ENCODE measurements around the gene BID.

Gene BID

DNA sequence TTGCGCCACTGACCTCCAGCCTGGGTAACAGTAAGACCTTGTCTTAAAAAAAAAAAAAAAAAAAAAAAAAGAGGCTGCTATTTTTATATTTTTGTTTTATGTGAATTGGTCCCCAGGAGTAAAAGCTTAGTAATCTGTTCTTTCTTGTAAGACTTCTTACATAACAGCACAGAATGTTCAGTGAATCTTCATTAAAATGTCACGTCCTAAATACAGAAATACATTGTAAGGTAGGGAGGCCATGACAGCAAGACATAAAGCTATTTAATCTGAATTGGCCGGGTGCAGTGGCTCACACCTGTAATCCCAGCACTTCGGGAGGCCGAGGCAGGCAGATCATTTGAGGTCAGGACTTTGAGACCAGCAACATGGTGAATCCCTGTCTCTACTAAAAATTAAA, 64.2 kb downstream of the BID start:
- TF ChIP-seq ARNTL (CRISPR knock-in tag; IDR thresholded peaks at IDR 0.05; ENCODE audit: borderline replicate concordance, low read depth) (no peak), ESRRG (CRISPR knock-in tag; IDR thresholded peaks at IDR 0.05) (no peak), RARB (CRISPR knock-in tag; IDR thresholded peaks at IDR 0.05) (no peak), ISL1 (CRISPR knock-in tag; IDR thresholded peaks at IDR 0.05) (no peak), TOX (CRISPR knock-in tag; IDR thresholded peaks at IDR 0.05; ENCODE audit: borderline replicate concordance) (no peak), GLIS3 (CRISPR knock-in tag; IDR thresholded peaks at IDR 0.05) (no peak), ZFP30 (CRISPR knock-in tag; IDR thresholded peaks at IDR 0.05) (no peak)
- TF ChIP-seq, protein P1, sequence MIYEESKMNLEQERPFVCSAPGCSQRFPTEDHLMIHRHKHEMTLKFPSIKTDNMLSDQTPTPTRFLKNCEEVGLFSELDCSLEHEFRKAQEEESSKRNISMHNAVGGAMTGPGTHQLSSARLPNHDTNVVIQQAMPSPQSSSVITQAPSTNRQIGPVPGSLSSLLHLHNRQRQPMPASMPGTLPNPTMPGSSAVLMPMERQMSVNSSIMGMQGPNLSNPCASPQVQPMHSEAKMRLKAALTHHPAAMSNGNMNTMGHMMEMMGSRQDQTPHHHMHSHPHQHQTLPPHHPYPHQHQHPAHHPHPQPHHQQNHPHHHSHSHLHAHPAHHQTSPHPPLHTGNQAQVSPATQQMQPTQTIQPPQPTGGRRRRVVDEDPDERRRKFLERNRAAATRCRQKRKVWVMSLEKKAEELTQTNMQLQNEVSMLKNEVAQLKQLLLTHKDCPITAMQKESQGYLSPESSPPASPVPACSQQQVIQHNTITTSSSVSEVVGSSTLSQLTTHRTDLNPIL (CRISPR knock-in tag; IDR thresholded peaks at IDR 0.05; ENCODE audit: low read depth): no peak
- ATAC-seq: no peak

DNA sequence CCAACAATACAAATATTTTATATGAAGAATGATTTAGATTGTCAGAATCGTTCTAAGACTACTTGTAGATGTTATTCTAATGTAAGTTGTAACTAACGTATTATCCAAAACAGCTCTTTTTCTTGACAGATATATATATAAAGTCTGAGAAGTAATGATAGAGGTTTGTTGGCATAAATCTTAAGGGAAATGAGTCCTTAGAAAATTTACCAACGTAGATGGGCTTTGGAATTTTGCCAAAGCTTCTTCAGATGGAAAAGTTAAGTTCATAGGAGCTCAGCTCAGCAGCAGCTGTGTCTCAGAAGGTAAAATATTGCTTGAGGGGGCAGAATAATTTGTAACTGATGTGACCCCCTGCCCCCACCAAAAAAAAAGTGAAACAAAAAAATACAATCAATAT, 66.7 kb downstream of the BID start:
- ATAC-seq: peak; percentile 4; the same call in 1 of the 3 replicates
- TF ChIP-seq, protein P2, sequence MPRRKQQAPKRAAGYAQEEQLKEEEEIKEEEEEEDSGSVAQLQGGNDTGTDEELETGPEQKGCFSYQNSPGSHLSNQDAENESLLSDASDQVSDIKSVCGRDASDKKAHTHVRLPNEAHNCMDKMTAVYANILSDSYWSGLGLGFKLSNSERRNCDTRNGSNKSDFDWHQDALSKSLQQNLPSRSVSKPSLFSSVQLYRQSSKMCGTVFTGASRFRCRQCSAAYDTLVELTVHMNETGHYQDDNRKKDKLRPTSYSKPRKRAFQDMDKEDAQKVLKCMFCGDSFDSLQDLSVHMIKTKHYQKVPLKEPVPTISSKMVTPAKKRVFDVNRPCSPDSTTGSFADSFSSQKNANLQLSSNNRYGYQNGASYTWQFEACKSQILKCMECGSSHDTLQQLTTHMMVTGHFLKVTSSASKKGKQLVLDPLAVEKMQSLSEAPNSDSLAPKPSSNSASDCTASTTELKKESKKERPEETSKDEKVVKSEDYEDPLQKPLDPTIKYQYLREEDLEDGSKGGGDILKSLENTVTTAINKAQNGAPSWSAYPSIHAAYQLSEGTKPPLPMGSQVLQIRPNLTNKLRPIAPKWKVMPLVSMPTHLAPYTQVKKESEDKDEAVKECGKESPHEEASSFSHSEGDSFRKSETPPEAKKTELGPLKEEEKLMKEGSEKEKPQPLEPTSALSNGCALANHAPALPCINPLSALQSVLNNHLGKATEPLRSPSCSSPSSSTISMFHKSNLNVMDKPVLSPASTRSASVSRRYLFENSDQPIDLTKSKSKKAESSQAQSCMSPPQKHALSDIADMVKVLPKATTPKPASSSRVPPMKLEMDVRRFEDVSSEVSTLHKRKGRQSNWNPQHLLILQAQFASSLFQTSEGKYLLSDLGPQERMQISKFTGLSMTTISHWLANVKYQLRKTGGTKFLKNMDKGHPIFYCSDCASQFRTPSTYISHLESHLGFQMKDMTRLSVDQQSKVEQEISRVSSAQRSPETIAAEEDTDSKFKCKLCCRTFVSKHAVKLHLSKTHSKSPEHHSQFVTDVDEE (CRISPR knock-in tag; IDR thresholded peaks at IDR 0.05): no peak

DNA sequence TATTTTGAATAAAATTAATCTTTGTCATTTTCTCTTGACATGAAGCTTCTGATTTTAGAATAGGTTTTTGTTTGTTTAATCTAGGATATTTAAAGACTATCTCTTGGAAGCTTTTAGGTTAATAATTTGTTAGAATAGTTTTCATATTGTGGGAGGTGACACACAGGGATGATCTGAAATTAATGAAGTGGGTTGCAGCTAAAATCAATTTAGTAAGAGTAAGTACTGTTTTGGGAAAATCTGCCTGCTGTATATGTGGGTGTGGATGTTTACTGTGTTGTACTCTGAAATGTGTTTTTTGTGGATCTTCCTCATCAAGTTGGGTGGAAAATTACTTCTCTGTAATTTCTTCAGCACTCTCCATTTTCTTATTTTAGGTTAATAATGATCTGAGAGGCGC, 67.3 kb downstream of the BID start:
- peak; percentile 18; the same call in 2 of the 3 replicates for ATAC-seq
- peak; percentile 43; the same call in 1 of the 2 replicates for TF ChIP-seq ISL1 (CRISPR knock-in tag; IDR thresholded peaks at IDR 0.05)
- no peak for TF ChIP-seq ESRRG (CRISPR knock-in tag; IDR thresholded peaks at IDR 0.05)

DNA sequence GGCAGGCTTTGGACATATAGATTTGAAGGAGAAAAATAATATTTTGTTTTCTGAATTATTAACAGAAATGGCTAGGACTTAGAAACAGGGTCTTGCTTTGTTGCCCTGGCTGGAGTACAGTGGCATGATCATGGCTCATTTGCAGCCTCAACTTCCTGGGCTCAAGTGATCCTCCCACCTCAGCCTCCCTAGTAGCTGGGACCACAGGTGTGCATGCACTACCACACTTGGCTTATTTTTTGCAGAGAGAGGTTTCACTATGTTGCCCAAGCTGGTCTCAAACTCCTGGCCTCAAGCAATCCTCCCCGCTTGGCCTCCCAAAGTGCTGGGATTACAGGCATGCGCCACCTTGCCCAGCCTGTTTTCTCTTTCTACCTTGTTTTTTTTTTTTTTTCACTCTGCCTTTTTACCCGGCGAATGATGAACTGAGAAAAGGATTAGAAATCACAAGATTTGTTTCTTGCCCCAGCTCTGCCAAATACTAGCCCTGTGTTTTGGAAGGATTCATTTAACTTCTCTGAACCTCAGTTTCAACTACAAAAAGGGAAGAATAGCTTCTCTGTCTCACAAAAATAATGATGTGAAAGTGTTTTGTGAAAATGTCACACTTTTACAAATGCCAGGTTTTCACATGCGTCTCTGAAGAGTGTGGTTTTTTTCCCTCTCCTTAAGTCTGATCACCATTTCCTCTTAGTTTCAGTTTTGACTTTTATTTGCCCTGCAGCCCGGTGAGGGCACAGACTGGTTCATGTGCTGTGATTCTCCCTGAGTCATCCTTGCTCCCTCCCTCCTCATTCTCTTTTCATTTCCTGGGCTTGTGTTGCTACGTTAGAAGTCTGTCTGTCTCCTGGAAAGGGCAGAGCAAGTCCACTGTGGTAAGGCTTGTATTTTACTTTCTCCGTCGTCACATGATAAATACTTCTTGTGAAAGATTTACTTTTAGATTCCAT, 68.0 kb downstream of the BID start:
- peak; percentile 99 for ATAC-seq
- TF ChIP-seq ZFP3 (CRISPR knock-in tag; IDR thresholded peaks at IDR 0.05) (peak; percentile 97), TOX (CRISPR knock-in tag; IDR thresholded peaks at IDR 0.05; ENCODE audit: borderline replicate concordance) (no peak)

DNA sequence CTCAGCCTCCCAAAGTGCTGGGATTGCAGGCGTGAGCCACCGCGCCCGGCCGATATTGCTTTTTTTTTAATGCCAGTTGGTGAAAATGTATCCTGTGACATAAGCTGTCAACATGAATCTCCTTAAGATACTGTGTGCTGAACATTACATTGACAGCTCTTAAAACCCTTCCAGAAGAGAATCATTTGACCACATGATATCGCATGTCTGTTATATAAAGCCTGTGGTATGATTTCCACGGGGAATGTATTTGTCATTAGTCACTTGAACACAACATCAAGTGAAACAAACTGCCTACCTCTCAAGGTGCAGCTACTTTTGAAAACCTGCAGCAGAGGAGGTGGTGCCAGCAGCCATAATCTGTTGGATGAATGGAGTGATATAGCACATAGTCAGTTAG, 68.7 kb downstream of the BID start:
- no peak for ATAC-seq
- TF ChIP-seq TOX (CRISPR knock-in tag; IDR thresholded peaks at IDR 0.05; ENCODE audit: borderline replicate concordance): no peak
- TF ChIP-seq, protein P3, sequence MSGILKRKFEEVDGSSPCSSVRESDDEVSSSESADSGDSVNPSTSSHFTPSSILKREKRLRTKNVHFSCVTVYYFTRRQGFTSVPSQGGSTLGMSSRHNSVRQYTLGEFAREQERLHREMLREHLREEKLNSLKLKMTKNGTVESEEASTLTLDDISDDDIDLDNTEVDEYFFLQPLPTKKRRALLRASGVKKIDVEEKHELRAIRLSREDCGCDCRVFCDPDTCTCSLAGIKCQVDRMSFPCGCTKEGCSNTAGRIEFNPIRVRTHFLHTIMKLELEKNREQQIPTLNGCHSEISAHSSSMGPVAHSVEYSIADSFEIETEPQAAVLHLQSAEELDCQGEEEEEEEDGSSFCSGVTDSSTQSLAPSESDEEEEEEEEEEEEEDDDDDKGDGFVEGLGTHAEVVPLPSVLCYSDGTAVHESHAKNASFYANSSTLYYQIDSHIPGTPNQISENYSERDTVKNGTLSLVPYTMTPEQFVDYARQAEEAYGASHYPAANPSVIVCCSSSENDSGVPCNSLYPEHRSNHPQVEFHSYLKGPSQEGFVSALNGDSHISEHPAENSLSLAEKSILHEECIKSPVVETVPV (CRISPR knock-in tag; IDR thresholded peaks at IDR 0.05): no peak
- TF ChIP-seq, protein P2 (CRISPR knock-in tag; IDR thresholded peaks at IDR 0.05): no peak
- TF ChIP-seq ZFP3 (CRISPR knock-in tag; IDR thresholded peaks at IDR 0.05): no peak
- TF ChIP-seq CSDC2 (CRISPR knock-in tag; IDR thresholded peaks at IDR 0.05): no peak
- TF ChIP-seq ZFP30 (CRISPR knock-in tag; IDR thresholded peaks at IDR 0.05): no peak
- no peak for TF ChIP-seq ESRRG (CRISPR knock-in tag; IDR thresholded peaks at IDR 0.05)
- TF ChIP-seq TCF4 (CRISPR knock-in tag; IDR thresholded peaks at IDR 0.05; ENCODE audit: borderline replicate concordance): no peak

DNA sequence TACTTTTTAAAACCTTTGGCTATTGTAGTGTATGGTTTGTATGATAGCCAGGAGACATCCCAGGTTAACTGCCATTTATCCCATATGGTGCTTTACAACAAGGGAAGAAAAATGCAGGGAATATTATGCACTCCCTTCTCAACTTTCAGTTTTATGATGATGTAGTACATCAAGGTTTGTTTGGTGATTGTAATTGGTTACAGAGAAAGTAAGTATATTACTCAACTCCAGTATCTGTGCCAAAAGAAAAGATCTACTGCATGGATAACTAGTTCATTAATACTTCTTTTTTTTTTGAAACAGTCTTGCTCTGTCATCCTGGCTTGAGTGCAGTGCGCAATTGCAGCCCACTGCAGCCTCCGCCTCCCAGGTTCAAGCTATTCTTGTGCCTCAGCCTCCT, 70.5 kb downstream of the BID start:
- no peak for ATAC-seq
- TF ChIP-seq ARNTL (CRISPR knock-in tag; IDR thresholded peaks at IDR 0.05; ENCODE audit: borderline replicate concordance, low read depth): no peak
- TF ChIP-seq ZFP30 (CRISPR knock-in tag; IDR thresholded peaks at IDR 0.05): no peak
- TF ChIP-seq ZNF8 (CRISPR knock-in tag; IDR thresholded peaks at IDR 0.05): no peak
- TF ChIP-seq, protein P3 (CRISPR knock-in tag; IDR thresholded peaks at IDR 0.05): no peak
- no peak for TF ChIP-seq ESRRG (CRISPR knock-in tag; IDR thresholded peaks at IDR 0.05)
- no peak for TF ChIP-seq ZFP3 (CRISPR knock-in tag; IDR thresholded peaks at IDR 0.05)
- TF ChIP-seq, protein P2 (CRISPR knock-in tag; IDR thresholded peaks at IDR 0.05): no peak
- no peak for TF ChIP-seq OSR1 (CRISPR knock-in tag; IDR thresholded peaks at IDR 0.05)
- no peak for TF ChIP-seq RARB (CRISPR knock-in tag; IDR thresholded peaks at IDR 0.05)
- TF ChIP-seq ZC3H10 (CRISPR knock-in tag; IDR thresholded peaks at IDR 0.05): no peak

Data from SK-N-SH treated with all-trans-retinoic acid at 6 μM for 48 hours (cell line).